ENCODE data around the gene MEX3B.
"Not testable (repeated sequence)": the region's sequence is repeated elsewhere in the genome, so short reads cannot be mapped to it uniquely, and the experiment has no call there.

MEX3B gene

GRCh38 chr15:81995081-81995480 lies 50.7 kb downstream of the MEX3B start:
- DNase-seq = not testable (repeated sequence)

- DNase-seq = no peak
Measured at GRCh38 chr15:81992523-81992922, 53.3 kb downstream of the MEX3B start.

Measured in NCI-H524 (cell line).